ENCODE results near the gene L3HYPDH.

L3HYPDH gene

GRCh38 chr14:59465316-59466135, 18.7 kb downstream of the L3HYPDH start, which contains the start of gene GPR135:
Gene GPR135 (minus strand): TSS chr14:59465380. CDS start chr14:59465226, 154 bp downstream.
- DNase-seq (ENCODE audit: low read depth in 1 of 2, low spot score in 1 of 2): no peak
- TF ChIP-seq, protein P1, sequence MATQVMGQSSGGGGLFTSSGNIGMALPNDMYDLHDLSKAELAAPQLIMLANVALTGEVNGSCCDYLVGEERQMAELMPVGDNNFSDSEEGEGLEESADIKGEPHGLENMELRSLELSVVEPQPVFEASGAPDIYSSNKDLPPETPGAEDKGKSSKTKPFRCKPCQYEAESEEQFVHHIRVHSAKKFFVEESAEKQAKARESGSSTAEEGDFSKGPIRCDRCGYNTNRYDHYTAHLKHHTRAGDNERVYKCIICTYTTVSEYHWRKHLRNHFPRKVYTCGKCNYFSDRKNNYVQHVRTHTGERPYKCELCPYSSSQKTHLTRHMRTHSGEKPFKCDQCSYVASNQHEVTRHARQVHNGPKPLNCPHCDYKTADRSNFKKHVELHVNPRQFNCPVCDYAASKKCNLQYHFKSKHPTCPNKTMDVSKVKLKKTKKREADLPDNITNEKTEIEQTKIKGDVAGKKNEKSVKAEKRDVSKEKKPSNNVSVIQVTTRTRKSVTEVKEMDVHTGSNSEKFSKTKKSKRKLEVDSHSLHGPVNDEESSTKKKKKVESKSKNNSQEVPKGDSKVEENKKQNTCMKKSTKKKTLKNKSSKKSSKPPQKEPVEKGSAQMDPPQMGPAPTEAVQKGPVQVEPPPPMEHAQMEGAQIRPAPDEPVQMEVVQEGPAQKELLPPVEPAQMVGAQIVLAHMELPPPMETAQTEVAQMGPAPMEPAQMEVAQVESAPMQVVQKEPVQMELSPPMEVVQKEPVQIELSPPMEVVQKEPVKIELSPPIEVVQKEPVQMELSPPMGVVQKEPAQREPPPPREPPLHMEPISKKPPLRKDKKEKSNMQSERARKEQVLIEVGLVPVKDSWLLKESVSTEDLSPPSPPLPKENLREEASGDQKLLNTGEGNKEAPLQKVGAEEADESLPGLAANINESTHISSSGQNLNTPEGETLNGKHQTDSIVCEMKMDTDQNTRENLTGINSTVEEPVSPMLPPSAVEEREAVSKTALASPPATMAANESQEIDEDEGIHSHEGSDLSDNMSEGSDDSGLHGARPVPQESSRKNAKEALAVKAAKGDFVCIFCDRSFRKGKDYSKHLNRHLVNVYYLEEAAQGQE (IDR thresholded peaks at IDR 0.05; ENCODE audit: insufficient replicate concordance, low read depth): no peak
- TF ChIP-seq SPI1 (IDR thresholded peaks at IDR 0.05; ENCODE audit: borderline replicate concordance, low read depth): no peak
- TF ChIP-seq POLR2AphosphoS5 (IDR thresholded peaks at IDR 0.05; ENCODE audit: low read depth): no peak
- TF ChIP-seq CTCF (IDR thresholded peaks at IDR 0.05; ENCODE audit: insufficient read depth, low read length): no peak
- no peak for TF ChIP-seq GABPA (IDR thresholded peaks at IDR 0.05; ENCODE audit: low read depth)
- Histone ChIP-seq H3K27ac (replicated peaks) (no peak within 1 kb of the TSS), H3K4me3 (replicated peaks; ENCODE audit: insufficient read depth, low read length) (peak within 1 kb of the TSS; percentile 28), H3K27me3 (ENCODE audit: insufficient read depth, poor library complexity, severe bottlenecking) (no peaks in the 10 kb centered on the region)

- no peak overlapping the region for H3K27ac ChIP-seq (replicated peaks)
- no peak for DNase-seq (ENCODE audit: low read depth in 1 of 2, low spot score in 1 of 2)
- TF ChIP-seq, protein P1 (IDR thresholded peaks at IDR 0.05; ENCODE audit: insufficient replicate concordance, low read depth): peak; percentile 48
- TF ChIP-seq CTCF (IDR thresholded peaks at IDR 0.05; ENCODE audit: insufficient read depth, low read length): no peak
- no peaks in the 10 kb centered on the region for H3K27me3 ChIP-seq (ENCODE audit: insufficient read depth, poor library complexity, severe bottlenecking)
- peak overlapping the region; percentile 28 for H3K4me3 ChIP-seq (replicated peaks; ENCODE audit: insufficient read depth, low read length)
Observed at GRCh38 chr14:59464486-59465315, 19.5 kb downstream of the L3HYPDH start.

DNA sequence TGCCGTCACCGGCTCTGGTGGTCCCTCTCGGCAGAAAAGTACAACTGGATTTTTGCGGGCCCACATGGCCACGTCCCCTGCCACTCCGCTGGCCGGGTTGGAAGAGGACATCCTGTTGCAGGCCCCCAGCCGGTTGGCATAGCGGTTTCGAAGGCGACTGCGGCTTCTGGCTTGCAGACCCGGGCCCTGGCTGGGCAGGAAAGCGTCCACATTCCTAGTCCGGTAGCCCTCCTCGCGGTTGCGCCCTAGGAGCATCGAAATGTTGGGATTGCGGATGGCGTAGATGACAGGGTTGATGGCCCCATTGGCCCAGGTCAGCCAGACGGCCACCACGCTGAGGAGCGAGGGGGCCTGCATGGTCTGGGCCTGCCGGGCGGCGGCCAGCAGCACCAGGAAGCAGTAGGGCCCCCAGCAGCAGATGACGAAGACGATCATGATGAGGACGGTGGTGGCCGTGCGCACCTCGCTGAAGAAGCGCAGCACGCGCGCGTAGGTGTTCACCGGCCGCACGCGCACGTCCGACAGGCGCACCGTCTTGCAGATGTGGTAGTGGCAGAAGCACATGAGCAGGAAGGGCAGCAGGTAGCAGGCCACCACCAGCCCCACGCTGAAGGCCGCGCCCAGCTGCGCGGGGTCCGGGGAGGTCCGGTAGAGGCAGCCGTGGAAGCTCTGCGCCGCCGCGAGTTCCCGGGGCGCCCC, 20.3 kb downstream of the L3HYPDH start:
- H3K4me3 ChIP-seq (replicated peaks; ENCODE audit: insufficient read depth, low read length): peak overlapping the region; percentile 28; the same call in 1 of the 2 replicates
- DNase-seq (ENCODE audit: low read depth in 1 of 2, low spot score in 1 of 2): no peak
- no peak overlapping the region for H3K27ac ChIP-seq (replicated peaks)
- no peaks in the 10 kb centered on the region for H3K27me3 ChIP-seq (ENCODE audit: insufficient read depth, poor library complexity, severe bottlenecking)
- TF ChIP-seq, protein P1 (IDR thresholded peaks at IDR 0.05; ENCODE audit: insufficient replicate concordance, low read depth): no peak
- TF ChIP-seq POLR2AphosphoS5 (IDR thresholded peaks at IDR 0.05; ENCODE audit: low read depth) (no peak), SPI1 (IDR thresholded peaks at IDR 0.05; ENCODE audit: borderline replicate concordance, low read depth) (no peak), GABPA (IDR thresholded peaks at IDR 0.05; ENCODE audit: low read depth) (no peak), CTCF (IDR thresholded peaks at IDR 0.05; ENCODE audit: insufficient read depth, low read length) (no peak)

Data from HL-60 (cell line).